Neuron (in vitro differentiated cells): Measurements from ENCODE around the gene RPP38.
A peak's percentile ranks its signal among the peaks of the same experiment; 100 is the strongest.

Experiments
- H2AFZ ChIP-seq: one replicate; pipeline ENCODE4 v1.6.1; 2013; ENCODE audit warnings: low read depth, mild to moderate bottlenecking, inconsistent platforms, low read length, moderate library complexity
- H3K27me3 ChIP-seq: one replicate; pipeline ENCODE4 v1.6.1; 2013; ENCODE audit warnings: low read length; ENCODE audit not compliant: insufficient read depth
- H3K36me3 ChIP-seq: one replicate; pipeline ENCODE4 v1.6.1; 2013; ENCODE audit warnings: low read length; ENCODE audit not compliant: insufficient read depth
- H3K4me1 ChIP-seq: one replicate; pipeline ENCODE4 v1.6.1; 2013; ENCODE audit warnings: low read length; ENCODE audit not compliant: insufficient read depth
- H3K4me3 ChIP-seq: 2 replicates; pipeline ENCODE4 v1.5.1; 2013; ENCODE audit warnings: mild to moderate bottlenecking, low read length, moderate library complexity
- H3K9me3 ChIP-seq: one replicate; pipeline ENCODE4 v1.6.1; 2013; ENCODE audit warnings: low read length

The RPP38 gene

DNA sequence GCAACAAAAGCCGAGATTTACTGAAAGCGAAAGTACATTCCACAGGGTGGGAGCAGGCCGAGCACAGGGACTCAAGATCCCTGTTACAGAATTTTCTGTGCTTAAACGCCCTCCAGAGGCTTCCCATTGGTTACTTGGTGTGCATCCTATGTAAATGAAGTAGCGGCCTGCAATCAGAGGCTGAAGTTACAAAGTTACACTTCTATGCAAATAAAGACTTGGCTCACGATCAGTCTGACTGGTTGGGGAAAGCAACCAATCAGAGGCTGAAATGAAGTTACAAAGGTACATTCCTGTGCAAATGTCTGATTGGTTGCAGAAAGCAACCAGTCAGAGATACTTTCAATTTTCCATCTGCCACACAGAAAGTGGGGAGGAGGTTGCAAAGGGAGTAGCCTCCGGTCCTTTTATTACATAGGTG lies 12.6 kb upstream of the RPP38 start:
- no peaks in the 10 kb centered on the region for H3K27me3 ChIP-seq
- H3K4me3 ChIP-seq, result peak overlapping the region; percentile 3
- H3K9me3 ChIP-seq, result peaks cover 3% of the 10 kb centered on the region
- H3K36me3 ChIP-seq, result no peaks in the 10 kb centered on the region
- peaks cover 15% of the 10 kb centered on the region for H3K4me1 ChIP-seq
- H2AFZ ChIP-seq, result peak overlapping the region; percentile 18

DNA sequence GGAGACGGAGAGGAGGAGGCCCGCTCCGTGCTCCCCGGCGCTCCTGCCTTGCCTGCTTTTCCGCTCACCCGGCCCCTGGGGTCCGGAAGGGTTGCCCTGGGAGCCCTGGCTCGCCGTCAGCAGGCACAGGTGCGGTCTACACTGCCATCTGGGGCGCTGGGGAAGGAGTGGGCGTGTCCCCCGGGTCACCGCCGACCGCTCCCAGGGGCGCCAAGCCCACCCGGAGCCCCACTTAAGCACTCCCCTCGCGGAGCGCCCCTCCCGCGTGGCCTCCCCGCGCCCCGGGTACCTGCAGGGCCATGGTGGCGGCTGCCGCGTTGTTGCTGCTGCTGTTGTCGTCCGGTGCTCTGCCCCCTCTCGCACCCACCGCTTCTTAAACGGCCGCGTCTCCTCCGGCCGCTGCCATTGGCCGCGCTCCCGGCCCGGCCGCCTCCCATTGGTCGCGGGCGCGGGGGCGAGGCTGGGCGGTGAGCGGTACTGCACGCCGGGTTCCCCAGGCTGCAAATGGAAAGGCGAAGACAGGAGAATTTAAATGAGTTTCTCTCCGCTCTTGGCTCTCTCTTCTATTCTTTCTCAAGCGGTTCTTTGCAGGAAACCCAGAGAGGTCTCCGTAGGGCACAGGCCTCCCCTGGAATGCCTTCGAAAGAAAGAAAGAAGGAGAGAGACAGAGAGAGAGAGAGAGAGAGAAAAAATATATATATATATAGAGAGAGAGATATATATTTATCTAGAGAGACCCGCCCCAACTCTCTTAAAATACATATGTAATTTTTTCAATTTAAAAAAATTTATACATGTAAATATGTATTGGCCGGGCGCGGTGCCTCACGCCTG lies 8.5 kb upstream of the RPP38 start, which contains the start of gene ACBD7:
ACBD7 (minus strand) TSS at position 349 of the 834 bp plus-strand sequence; CDS start at position 301, 48 bp downstream.
- Histone ChIP-seq H2AFZ (peak within 1 kb of the TSS; percentile 97), H3K4me1 (peaks cover 17% of the 10 kb centered on the region), H3K36me3 (no peaks in the 10 kb centered on the region), H3K27me3 (no peaks in the 10 kb centered on the region), H3K4me3 (peak within 1 kb of the TSS; percentile 85), H3K9me3 (peaks cover 6% of the 10 kb centered on the region)

- no peak overlapping the region for H2AFZ ChIP-seq
- H3K27me3 ChIP-seq, result no peaks in the 10 kb centered on the region
- no peak overlapping the region for H3K4me3 ChIP-seq
- H3K4me1 ChIP-seq, result peaks cover 5% of the 10 kb centered on the region
- no peaks in the 10 kb centered on the region for H3K36me3 ChIP-seq
- H3K9me3 ChIP-seq, result peaks cover 3% of the 10 kb centered on the region
Measured at GRCh38 chr10:15091418-15091817, 5.7 kb upstream of the RPP38 start.

- no peak overlapping the region for H2AFZ ChIP-seq
- H3K36me3 ChIP-seq, result no peaks in the 10 kb centered on the region
- no peak overlapping the region for H3K4me3 ChIP-seq
- no peaks in the 10 kb centered on the region for H3K27me3 ChIP-seq
- peaks cover 3% of the 10 kb centered on the region for H3K9me3 ChIP-seq
- peaks cover 8% of the 10 kb centered on the region for H3K4me1 ChIP-seq
Measured at GRCh38 chr10:15092855-15093408, 4.2 kb upstream of the RPP38 start.

GRCh38 chr10:15096661-15097010 lies 519 bp upstream of the RPP38 start:
- H2AFZ ChIP-seq, result peak overlapping the region; percentile 77
- H3K4me3 ChIP-seq, result peak overlapping the region; percentile 65
- peaks cover 3% of the 10 kb centered on the region for H3K36me3 ChIP-seq
- peaks cover 3% of the 10 kb centered on the region for H3K9me3 ChIP-seq
- no peaks in the 10 kb centered on the region for H3K27me3 ChIP-seq
- H3K4me1 ChIP-seq, result peaks cover 9% of the 10 kb centered on the region

DNA sequence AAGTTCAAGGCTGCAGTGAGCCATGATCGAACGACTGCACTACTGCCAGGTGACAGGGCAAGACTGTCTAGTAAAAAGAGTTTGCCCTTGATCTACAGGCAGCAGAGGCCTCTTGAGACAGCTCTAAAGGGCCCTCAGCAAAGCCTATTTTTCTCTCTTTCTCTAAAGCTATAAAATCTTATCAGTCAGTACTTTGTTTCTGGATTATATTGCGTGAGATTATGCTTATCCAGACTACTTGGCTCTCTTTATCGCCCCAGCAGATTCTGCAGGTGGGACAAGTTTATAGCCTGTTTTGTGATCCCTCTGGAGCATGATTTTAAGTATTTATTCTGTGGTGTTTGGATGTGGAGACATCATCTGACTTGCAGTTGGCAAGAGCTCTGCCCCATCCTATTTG lies 2.7 kb downstream of the RPP38 start:
- Histone ChIP-seq H3K36me3 (peaks cover 23% of the 10 kb centered on the region), H2AFZ (no peak overlapping the region), H3K27me3 (no peaks in the 10 kb centered on the region), H3K4me3 (no peak overlapping the region), H3K4me1 (peaks cover 9% of the 10 kb centered on the region), H3K9me3 (no peaks in the 10 kb centered on the region)

GRCh38 chr10:15103513-15103912 lies 6.4 kb downstream of the RPP38 start:
- no peaks in the 10 kb centered on the region for H3K9me3 ChIP-seq
- no peaks in the 10 kb centered on the region for H3K4me1 ChIP-seq
- no peaks in the 10 kb centered on the region for H3K27me3 ChIP-seq
- H2AFZ ChIP-seq, result no peak overlapping the region
- H3K36me3 ChIP-seq, result peaks cover 40% of the 10 kb centered on the region
- no peak overlapping the region for H3K4me3 ChIP-seq

- no peaks in the 10 kb centered on the region for H3K4me1 ChIP-seq
- H3K4me3 ChIP-seq, result no peak overlapping the region
- no peaks in the 10 kb centered on the region for H3K27me3 ChIP-seq
- H3K36me3 ChIP-seq, result peaks cover 55% of the 10 kb centered on the region
- H3K9me3 ChIP-seq, result no peaks in the 10 kb centered on the region
- H2AFZ ChIP-seq, result no peak overlapping the region
Measured at GRCh38 chr10:15106352-15107013, 9.3 kb downstream of the RPP38 start.

- H3K4me3 ChIP-seq, result no peak overlapping the region
- H3K36me3 ChIP-seq, result peaks cover 44% of the 10 kb centered on the region
- H3K4me1 ChIP-seq, result no peaks in the 10 kb centered on the region
- no peaks in the 10 kb centered on the region for H3K27me3 ChIP-seq
- H3K9me3 ChIP-seq, result peaks cover 5% of the 10 kb centered on the region
- H2AFZ ChIP-seq, result no peak overlapping the region
Measured at GRCh38 chr10:15112657-15113056, 15.5 kb downstream of the RPP38 start.

DNA sequence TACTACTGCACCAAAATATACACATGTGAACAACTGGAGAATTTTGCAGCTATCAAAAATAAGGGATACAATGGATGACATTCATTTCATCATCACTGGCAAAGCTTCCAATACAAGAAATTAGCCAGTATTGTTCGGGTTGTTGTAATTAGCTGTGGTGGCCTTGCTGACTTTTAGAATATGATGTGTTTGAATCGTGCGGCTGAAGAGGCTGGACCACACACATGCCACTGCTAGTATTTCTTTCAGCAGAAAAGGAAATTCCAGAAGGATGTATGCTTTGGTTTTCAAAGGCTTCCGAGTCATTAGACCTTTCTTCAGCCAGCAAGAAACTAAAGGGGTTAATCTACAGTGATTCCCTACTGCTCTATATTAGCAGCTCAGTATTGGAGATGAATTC lies 16.6 kb downstream of the RPP38 start:
- Histone ChIP-seq H2AFZ (no peak overlapping the region), H3K4me3 (no peak overlapping the region), H3K27me3 (no peaks in the 10 kb centered on the region), H3K9me3 (peaks cover 7% of the 10 kb centered on the region), H3K36me3 (peaks cover 45% of the 10 kb centered on the region), H3K4me1 (no peaks in the 10 kb centered on the region)

DNA sequence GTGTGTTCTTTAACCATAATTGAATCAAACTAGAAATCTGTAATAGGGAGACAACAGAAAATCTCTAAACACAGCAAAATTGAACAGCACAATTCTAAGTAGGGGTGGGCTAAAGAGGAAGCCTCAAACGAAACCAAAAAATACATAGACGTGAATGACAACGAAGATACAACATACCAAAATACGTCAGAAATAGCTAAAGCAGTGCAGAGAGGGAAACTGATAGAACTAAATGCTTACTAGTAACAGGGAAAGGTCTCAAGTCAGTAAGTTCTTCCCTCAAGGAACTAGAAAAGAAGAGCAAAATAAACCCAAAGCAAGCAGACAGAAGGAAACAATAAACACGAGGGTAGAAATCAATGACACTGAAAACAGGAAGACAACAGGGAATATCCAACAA lies 19.1 kb downstream of the RPP38 start:
- peaks cover 9% of the 10 kb centered on the region for H3K9me3 ChIP-seq
- no peak overlapping the region for H3K4me3 ChIP-seq
- H2AFZ ChIP-seq, result no peak overlapping the region
- H3K36me3 ChIP-seq, result peaks cover 41% of the 10 kb centered on the region
- H3K4me1 ChIP-seq, result no peaks in the 10 kb centered on the region
- no peaks in the 10 kb centered on the region for H3K27me3 ChIP-seq

DNA sequence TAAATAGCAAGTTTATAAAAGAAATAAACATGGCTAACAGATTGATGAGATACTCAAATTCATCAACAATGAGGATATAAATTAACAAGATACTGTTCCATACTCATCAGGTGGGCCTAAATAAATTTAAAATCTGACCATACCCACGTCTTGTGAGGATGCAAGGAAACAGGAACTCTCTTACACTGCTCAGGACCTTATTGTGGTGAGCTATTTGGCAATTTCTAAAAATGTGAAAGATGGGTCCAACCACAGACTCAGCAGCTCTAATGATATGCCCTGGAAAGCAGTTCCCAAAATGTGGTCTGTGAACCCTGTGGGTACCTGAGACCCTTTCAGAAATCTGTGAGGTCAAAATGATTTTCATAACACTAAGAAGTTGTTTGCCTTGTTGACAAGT lies 21.5 kb downstream of the RPP38 start:
- Histone ChIP-seq H3K9me3 (peaks cover 9% of the 10 kb centered on the region), H3K36me3 (peaks cover 33% of the 10 kb centered on the region), H3K27me3 (no peaks in the 10 kb centered on the region), H2AFZ (no peak overlapping the region), H3K4me3 (no peak overlapping the region), H3K4me1 (no peaks in the 10 kb centered on the region)

DNA sequence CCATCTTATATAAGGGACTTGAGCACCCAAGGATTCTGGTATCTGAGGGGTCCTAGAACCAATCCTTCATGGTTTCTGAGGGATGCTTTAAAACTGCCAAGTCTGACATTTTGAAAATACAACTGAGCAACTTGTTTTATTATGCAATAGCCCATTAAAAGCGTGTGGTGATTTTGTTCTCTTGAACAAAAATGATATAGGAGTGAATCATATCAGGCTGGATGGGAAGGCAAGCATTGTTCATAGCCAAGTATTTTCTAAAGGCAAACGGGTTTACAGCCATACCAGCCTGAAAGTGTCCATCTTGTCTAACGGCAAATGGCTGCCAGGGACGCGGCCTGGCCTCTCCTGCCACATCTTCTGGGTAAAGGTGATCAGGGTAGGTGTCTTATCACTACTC lies 23.4 kb downstream of the RPP38 start:
- peaks cover 44% of the 10 kb centered on the region for H3K36me3 ChIP-seq
- no peak overlapping the region for H2AFZ ChIP-seq
- H3K4me1 ChIP-seq, result no peaks in the 10 kb centered on the region
- peaks cover 9% of the 10 kb centered on the region for H3K9me3 ChIP-seq
- H3K4me3 ChIP-seq, result no peak overlapping the region
- H3K27me3 ChIP-seq, result no peaks in the 10 kb centered on the region
